ENCODE data around the gene DUSP6. TPM values are rescaled to one million over a fixed set of nuclear protein-coding genes. Genes with fewer than 3 reads are reported as not detected.

Gene DUSP6
- total and polyA plus RNA-seq, 2 of the 13 experiments (the other 11 are each of a cell fraction or from before 2014, with no cell fraction given): 40.9 to 161 TPM

GRCh38 chr12:89352492-89353187 lies at the start of gene DUSP6 (continued):
- peak; percentile 66; the same call in 1 of the 2 replicates for TF ChIP-seq ZNF772 (CRISPR knock-in tag; IDR thresholded peaks at IDR 0.05)
- no peak for TF ChIP-seq ZNF570 (CRISPR knock-in tag; IDR thresholded peaks at IDR 0.05; ENCODE audit: borderline replicate concordance)
- peak; percentile 24; the same call in 1 of the 2 replicates for TF ChIP-seq ONECUT2 (CRISPR knock-in tag; IDR thresholded peaks at IDR 0.05)
- peak; percentile 93 for TF ChIP-seq TARDBP (CRISPR knock-in tag; IDR thresholded peaks at IDR 0.05)
- TF ChIP-seq AGO2 (optimal IDR thresholded peaks at IDR 0.05; ENCODE audit: low read depth, low read length): no peak
- no peak for TF ChIP-seq REL (CRISPR knock-in tag; conservative IDR thresholded peaks at IDR 0.05)
- no peak for TF ChIP-seq ZFP90 (CRISPR knock-in tag; IDR thresholded peaks at IDR 0.05; ENCODE audit: borderline replicate concordance)
- no peak for TF ChIP-seq ZNF136 (CRISPR knock-in tag; IDR thresholded peaks at IDR 0.05; ENCODE audit: low read depth)
- TF ChIP-seq NCOA1 (CRISPR knock-in tag; IDR thresholded peaks at IDR 0.05): no peak
- no peak for TF ChIP-seq POLR2AphosphoS2 (IDR thresholded peaks at IDR 0.05; ENCODE audit: low read depth, low read length)
- TF ChIP-seq SPEN (CRISPR knock-in tag; IDR thresholded peaks at IDR 0.05; ENCODE audit: low read depth): no peak; the same call in 1 of the 2 replicates
- no peak for TF ChIP-seq ZNF569 (CRISPR knock-in tag; IDR thresholded peaks at IDR 0.05; ENCODE audit: borderline replicate concordance)
- TF ChIP-seq, protein P1, sequence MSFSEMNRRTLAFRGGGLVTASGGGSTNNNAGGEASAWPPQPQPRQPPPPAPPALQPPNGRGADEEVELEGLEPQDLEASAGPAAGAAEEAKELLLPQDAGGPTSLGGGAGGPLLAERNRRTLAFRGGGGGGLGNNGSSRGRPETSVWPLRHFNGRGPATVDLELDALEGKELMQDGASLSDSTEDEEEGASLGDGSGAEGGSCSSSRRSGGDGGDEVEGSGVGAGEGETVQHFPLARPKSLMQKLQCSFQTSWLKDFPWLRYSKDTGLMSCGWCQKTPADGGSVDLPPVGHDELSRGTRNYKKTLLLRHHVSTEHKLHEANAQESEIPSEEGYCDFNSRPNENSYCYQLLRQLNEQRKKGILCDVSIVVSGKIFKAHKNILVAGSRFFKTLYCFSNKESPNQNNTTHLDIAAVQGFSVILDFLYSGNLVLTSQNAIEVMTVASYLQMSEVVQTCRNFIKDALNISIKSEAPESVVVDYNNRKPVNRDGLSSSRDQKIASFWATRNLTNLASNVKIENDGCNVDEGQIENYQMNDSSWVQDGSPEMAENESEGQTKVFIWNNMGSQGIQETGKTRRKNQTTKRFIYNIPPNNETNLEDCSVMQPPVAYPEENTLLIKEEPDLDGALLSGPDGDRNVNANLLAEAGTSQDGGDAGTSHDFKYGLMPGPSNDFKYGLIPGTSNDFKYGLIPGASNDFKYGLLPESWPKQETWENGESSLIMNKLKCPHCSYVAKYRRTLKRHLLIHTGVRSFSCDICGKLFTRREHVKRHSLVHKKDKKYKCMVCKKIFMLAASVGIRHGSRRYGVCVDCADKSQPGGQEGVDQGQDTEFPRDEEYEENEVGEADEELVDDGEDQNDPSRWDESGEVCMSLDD (CRISPR knock-in tag; IDR thresholded peaks at IDR 0.05; ENCODE audit: borderline replicate concordance): peak; percentile 63; the same call in 1 of the 2 replicates
- 0 out of 2 replicates have a peak, but pooled peaks have one; percentile 36 for TF ChIP-seq ZNF296 (CRISPR knock-in tag; conservative IDR thresholded peaks at IDR 0.05)
- TF ChIP-seq ZBTB1 (CRISPR knock-in tag; IDR thresholded peaks at IDR 0.05; ENCODE audit: borderline replicate concordance): 0 out of 2 replicates have a peak, but pooled peaks have one; percentile 20
- peak; percentile 97 for TF ChIP-seq MED13 (CRISPR knock-in tag; IDR thresholded peaks at IDR 0.05)
- TF ChIP-seq MED1 (CRISPR knock-in tag; IDR thresholded peaks at IDR 0.05): peak; percentile 99
- TF ChIP-seq WIZ (CRISPR knock-in tag; IDR thresholded peaks at IDR 0.05): no peak; the same call in 1 of the 2 replicates
- no peak for TF ChIP-seq REXO4 (CRISPR knock-in tag; IDR thresholded peaks at IDR 0.05; ENCODE audit: borderline replicate concordance)
- TF ChIP-seq ZNF12 (CRISPR knock-in tag; IDR thresholded peaks at IDR 0.05): peak; percentile 59; the same call in 1 of the 2 replicates
- peak; percentile 83 for TF ChIP-seq ZNF281 (CRISPR knock-in tag; IDR thresholded peaks at IDR 0.05; ENCODE audit: borderline replicate concordance)
- TF ChIP-seq CHCHD3 (CRISPR knock-in tag; IDR thresholded peaks at IDR 0.05): no peak
- peak; percentile 75 for TF ChIP-seq TAF1 (CRISPR knock-in tag; IDR thresholded peaks at IDR 0.05)
- TF ChIP-seq ZFYVE20 (CRISPR knock-in tag; IDR thresholded peaks at IDR 0.05; ENCODE audit: borderline replicate concordance, low read depth): no peak
- no peak for TF ChIP-seq ZBTB3 (CRISPR knock-in tag; IDR thresholded peaks at IDR 0.05; ENCODE audit: borderline replicate concordance, low read depth)
- no peak for TF ChIP-seq HOXA5 (CRISPR knock-in tag; IDR thresholded peaks at IDR 0.05)
